HG03469 (cell line): Measurements from ENCODE around the gene TCF12.
A peak's percentile ranks its signal among the peaks of the same experiment; 100 is the strongest.

Experiments used
- ATAC-seq: cut with Tn5 transposase; IDR thresholded peaks from one replicate; pipeline ENCODE4 v1.9.1; 2021; ENCODE audit warnings: mild to moderate bottlenecking, moderate library complexity, moderate number of reproducible peaks; ENCODE audit not compliant: unreplicated experiment

TCF12 gene

DNA sequence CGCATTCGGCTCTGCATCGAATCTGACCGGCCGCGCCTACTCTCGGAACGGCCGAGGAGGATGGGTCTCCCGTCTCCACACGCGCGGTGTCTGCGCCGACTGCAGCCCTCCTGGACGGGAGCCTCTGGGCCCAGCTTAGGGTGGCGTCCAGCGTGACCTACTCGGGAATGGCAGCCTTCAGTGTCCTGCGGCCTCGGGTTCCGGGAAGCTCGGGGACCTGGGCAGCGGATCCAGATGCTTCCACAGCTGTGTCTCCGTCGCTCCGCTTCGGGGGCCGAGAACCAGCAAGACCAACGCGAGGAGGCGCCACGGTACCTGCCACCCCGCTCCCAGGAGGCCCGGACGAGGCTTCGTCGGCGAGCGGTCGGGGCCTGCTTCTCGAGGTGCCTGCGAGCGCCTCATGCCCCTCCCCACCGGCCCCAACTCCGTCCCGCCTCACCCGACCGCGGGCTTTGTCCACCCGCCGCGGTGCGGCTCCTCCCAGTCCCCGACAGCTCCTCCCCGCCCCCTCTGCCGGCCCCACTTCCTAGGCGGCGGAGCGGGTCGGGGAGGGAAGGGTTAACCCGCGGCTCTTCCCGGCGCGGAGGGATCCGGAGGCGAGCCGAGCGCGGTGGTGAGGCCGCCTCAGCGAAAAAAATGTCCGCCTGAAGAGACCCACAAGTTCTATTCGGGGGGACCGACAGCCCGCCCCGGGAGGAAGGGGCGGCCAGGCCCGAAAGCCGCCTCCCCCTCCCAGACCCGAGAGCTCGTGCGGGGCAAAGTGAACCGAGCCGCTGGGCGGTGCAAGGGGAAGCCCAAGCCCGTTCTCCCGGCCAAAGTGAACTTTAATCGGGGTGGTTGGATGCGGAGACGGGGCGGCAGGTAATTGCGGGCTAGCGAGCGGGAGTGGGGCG is at the start of gene TCF12:
TCF12 (plus strand) TSS at position 599 of the 893 bp plus-strand sequence. CDS start 1,270 bp downstream, outside the sequence.
- peak; percentile 41 for ATAC-seq

GRCh38 chr15:56869573-56869972 is 48.9 kb upstream of the TCF12 start:
- ATAC-seq, result no peak

GRCh38 chr15:56871185-56871584 is 47.3 kb upstream of the TCF12 start:
- no peak for ATAC-seq

DNA sequence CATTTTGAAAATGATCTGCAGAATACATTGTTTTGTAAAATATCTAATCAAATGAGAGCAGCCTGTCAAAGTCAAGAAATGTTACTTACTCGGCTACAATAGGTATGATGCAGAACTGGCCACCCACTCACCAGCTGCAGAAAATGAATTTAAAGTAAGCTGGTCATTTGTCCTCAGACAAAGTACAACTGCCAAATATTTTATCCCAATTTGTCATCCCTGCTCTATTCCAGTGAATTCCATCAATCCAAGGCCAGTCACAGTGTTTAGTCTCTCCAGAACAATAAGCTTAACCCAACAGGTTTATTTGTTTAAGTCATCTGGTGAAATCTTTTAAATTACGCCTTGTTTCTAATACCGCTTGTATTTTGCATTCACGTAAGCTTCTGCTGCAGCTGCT is 46.6 kb upstream of the TCF12 start:
- no peak for ATAC-seq

GRCh38 chr15:56877255-56877970 is 41.0 kb upstream of the TCF12 start:
- no peak for ATAC-seq

DNA sequence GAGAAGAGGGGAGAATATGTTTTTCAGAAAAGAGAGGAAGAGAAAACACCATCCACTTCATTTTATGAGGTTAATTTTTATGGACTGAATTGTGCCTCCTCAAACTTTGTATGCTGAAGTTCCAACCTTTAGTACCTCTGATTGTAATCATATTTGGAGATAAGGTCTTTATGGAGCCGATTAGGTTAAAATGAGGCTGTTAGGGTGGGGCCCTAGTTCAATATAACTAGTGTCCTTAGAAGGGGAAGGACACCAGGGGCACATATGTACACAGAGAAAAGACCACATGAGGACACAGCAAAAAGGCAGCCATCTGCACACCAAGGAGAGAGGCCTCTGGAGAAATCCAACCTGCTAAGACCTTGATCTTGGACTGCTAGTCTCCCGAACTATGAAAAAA is 38.9 kb upstream of the TCF12 start:
- no peak for ATAC-seq

- no peak for ATAC-seq
Measured at GRCh38 chr15:56883088-56883487, 35.4 kb upstream of the TCF12 start.

- no peak for ATAC-seq
Measured at GRCh38 chr15:56886363-56886931, 32.0 kb upstream of the TCF12 start.

GRCh38 chr15:56886932-56887781 is 31.3 kb upstream of the TCF12 start:
- peak; percentile 75 for ATAC-seq

GRCh38 chr15:56887782-56888438 is 30.5 kb upstream of the TCF12 start:
- no peak for ATAC-seq

DNA sequence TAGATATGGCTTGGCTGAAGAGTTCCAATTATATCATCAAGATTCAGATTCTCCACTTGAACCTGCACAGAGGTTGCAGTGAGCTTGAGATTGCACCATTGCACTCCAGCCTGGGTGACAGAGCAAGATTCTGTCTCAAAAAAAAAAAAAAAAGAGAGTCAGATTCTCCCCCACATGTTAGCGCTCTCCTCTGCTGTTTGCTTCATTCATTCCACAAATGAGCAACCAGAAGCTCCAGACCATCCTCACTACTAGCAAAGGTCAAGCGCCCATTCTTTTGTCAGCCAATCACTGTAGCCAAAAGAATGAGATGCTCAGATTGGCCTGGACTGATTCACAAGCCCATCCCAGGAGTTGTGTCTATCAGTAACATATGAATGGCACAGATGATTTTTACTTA is 28.4 kb upstream of the TCF12 start:
- ATAC-seq, result no peak

GRCh38 chr15:56891852-56892440 is 26.5 kb upstream of the TCF12 start:
- ATAC-seq, result no peak

- ATAC-seq, result no peak
Measured at GRCh38 chr15:56892659-56893363, 25.6 kb upstream of the TCF12 start.

DNA sequence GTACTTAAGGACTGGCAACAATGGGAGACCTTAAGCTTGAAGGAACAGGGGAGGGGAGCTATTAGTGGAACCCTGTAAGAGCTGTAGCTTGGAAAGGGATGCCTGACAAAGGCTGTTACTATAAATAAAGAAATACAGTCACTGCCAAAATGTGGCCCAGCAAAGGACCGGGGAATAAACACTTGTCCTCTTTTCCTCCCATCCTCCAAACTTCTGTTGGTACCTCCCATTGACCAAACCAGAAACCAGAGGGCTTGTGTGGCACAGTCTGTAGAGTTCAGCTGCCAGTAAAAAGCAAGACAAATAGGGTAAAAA is 25.1 kb upstream of the TCF12 start:
- ATAC-seq, result no peak

GRCh38 chr15:56894601-56895000 is 23.8 kb upstream of the TCF12 start:
- ATAC-seq, result no peak

DNA sequence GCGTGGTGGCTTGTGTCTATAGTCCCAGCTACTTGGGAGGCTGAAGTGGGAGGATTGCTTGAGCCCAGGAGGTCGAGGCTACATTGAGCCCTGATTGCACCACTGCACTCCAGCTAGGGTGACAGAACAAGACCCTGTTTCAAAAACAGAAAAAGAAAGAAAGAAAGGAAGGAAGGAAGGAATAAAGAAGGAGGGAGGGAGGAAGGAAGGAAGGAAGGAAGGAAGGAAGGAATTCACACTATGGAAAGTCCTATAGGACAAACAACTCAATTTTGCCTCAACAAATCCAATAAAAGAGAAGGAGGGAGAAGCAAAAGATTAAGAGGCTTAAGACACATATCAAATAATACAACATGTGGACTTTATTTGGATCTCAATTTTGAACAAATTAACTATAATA is 16.5 kb upstream of the TCF12 start:
- no peak for ATAC-seq

DNA sequence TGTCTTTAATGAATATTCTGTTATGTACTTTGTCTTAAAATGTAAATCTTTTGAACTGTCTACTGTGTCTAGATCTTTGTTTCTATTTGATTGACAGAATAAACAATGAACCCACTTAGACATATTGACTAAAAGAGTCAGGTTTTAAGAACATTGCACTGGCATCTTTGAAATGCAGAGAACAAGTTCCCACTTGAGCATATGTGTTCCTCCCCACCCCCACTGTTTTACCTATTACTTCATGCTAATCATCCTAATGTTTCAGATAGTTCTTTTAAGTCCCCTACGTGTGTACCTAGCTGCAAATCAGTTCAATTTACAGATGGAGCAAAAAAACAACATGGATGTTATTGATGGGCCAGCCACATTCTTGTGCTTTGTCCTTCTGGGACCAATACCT is 11.7 kb upstream of the TCF12 start:
- no peak for ATAC-seq

DNA sequence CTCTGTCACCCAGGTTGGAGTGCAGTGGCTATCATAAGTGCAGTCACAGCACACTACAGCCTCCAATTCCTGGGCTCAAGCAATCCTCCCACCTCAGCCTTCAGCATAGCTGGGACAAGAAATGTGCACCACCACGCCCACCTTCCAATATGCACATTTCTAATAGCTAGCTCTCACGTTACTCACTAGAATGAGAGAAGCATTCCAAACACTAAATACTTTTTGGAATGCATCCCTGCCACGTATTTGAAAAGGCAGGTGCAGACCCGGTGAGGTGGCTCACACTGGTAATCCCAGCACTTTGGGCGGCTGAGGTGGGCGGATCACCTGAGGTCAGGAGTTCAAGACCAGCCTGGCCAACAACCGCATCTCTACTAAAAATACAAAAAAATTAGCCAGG is 7.6 kb upstream of the TCF12 start:
- no peak for ATAC-seq

GRCh38 chr15:56913241-56913640 is 5.2 kb upstream of the TCF12 start:
- ATAC-seq, result no peak

DNA sequence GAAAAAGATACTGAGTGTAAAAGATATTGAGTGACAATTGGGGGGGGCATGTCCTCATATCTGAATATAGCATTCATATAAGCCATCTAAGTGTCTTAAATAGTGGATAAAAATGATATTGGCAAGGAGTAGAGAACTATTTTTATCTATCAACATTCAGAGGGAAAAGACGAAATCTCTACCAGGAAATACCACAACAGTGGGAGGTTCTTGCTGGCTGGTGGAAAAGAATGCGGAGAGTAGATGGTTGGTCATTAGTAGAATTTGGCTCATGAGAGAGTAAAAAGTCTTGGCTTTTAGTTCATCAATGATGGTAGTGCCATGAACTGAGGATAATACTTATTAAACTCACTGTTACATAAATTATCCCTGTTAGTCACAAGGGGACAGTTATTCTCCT is 4.8 kb upstream of the TCF12 start:
- no peak for ATAC-seq
